Left lung (tissue), 10 donors: ENCODE results near the gene GPR25. TPM values are rescaled to one million over a fixed set of nuclear protein-coding genes. Genes with fewer than 3 reads are reported as not detected.

Source experiments
- ATAC-seq: fragments of 200-7000 bp; cut with Tn5 transposase; one replicate; pipeline ENCODE4 v1.9.1; 2020; ENCODE audit warnings: moderate library complexity
- DNase-seq, 4 donors: peaks; one replicate each; pipeline ENCODE4 v3.0.0-alpha.2; 2013 to 2020
- H3K27ac ChIP-seq, 2 donors: fragments of 200-600 bp; sonication (generic) in 1 of 2; one replicate each; pipeline versions ENCODE4 v1.5.0 to v1.8.0; 2020 to 2021
- H3K27me3 ChIP-seq, 2 donors: fragments of 200-600 bp; sonication (generic) in 1 of 2; one replicate each; pipeline versions ENCODE4 v1.5.0 to v1.8.0; 2020 to 2021
- H3K36me3 ChIP-seq, 2 donors: fragments of 200-600 bp; sonication (generic) in 1 of 2; one replicate each; pipeline versions ENCODE4 v1.5.0 to v1.8.0; 2020 to 2021
- H3K4me1 ChIP-seq, 2 donors: fragments of 200-600 bp; one replicate each; pipeline ENCODE4 v1.8.0; 2021
- H3K4me3 ChIP-seq, 2 donors: fragments of 200-600 bp; sonication (generic) in 1 of 2; one replicate each; pipeline versions ENCODE4 v1.5.0 to v1.8.0; 2020 to 2021; ENCODE audit warnings: mild to moderate bottlenecking in 1 of 2
- H3K9me3 ChIP-seq, 2 donors: fragments of 200-600 bp; sonication (generic) in 1 of 2; one replicate each; pipeline versions ENCODE4 v1.5.0 to v1.8.0; 2020 to 2021
- intact Hi-C, 2 donors: fragments of 100-400 bp; cut with DNase I; formaldehyde crosslinking; loops; one replicate each; pipeline versions ENCODE4 v1.11.2 to v1.14.2; 2022
- polyA plus RNA-seq, 6 donors: library from polyadenylated mRNA; unstranded; fragments of 120-200 nt; gene quantifications; one replicate each; pipeline ENCODE4 v1.2.1, GENCODE V29; 2013; ENCODE audit not compliant: insufficient read length in 6 of 6
- total RNA-seq, 2 donors: library from RNA; stranded (reverse); fragmentation: NEBNext Ultra II Directional; extraction: Animal tissue kit (Norgen Biotek cat#: 25700); gene quantifications; one replicate each; pipeline ENCODE4 v1.2.1, GENCODE V29; 2021
- TF ChIP-seq, protein P1 (sequence below), 2 donors: fragments of 200-600 bp; sonication (generic) in 1 of 2; IDR thresholded peaks; one replicate each; pipeline versions ENCODE4 v1.5.0 to v1.8.0; 2021; ENCODE audit warnings: antibody characterized with exemption in 2 of 2
- donor health status: DM: no; HTN: yes; CAD: no.
- donor health status: DM: no; HTN: no; CAD: no.

GPR25 gene
- total and polyA plus RNA-seq, 8 donors: 0.26 to 0.52 TPM; not detected in 6

GRCh38 chr1:200890818-200891773 lies 18.3 kb downstream of the GPR25 start:
- peaks cover 11 to 34% of the 10 kb centered on the region in 2 donors for H3K4me1 ChIP-seq
- DNase-seq (peak in 3 of 4 donors; percentile 68 to 91 (median 78)), ATAC-seq (peak; percentile 54)
- no peaks in the 10 kb centered on the region for H3K36me3 ChIP-seq
- TF ChIP-seq, protein P1, sequence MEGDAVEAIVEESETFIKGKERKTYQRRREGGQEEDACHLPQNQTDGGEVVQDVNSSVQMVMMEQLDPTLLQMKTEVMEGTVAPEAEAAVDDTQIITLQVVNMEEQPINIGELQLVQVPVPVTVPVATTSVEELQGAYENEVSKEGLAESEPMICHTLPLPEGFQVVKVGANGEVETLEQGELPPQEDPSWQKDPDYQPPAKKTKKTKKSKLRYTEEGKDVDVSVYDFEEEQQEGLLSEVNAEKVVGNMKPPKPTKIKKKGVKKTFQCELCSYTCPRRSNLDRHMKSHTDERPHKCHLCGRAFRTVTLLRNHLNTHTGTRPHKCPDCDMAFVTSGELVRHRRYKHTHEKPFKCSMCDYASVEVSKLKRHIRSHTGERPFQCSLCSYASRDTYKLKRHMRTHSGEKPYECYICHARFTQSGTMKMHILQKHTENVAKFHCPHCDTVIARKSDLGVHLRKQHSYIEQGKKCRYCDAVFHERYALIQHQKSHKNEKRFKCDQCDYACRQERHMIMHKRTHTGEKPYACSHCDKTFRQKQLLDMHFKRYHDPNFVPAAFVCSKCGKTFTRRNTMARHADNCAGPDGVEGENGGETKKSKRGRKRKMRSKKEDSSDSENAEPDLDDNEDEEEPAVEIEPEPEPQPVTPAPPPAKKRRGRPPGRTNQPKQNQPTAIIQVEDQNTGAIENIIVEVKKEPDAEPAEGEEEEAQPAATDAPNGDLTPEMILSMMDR (IDR thresholded peaks at IDR 0.05): peak; percentile 17 to 27
- H3K9me3 ChIP-seq: no peaks in the 10 kb centered on the region
- H3K27me3 ChIP-seq: peaks cover 0 to 35% of the 10 kb centered on the region in 2 donors
- intact Hi-C loops: no loop called here
- H3K4me3 ChIP-seq: peak overlapping the region; percentile 43 to 55
- no peak overlapping the region for H3K27ac ChIP-seq

- no peak for ATAC-seq
- peak overlapping the region; percentile 43 to 55 for H3K4me3 ChIP-seq
- TF ChIP-seq, protein P1 (IDR thresholded peaks at IDR 0.05): no peak
- intact Hi-C loops: no loop called here
- no peak for DNase-seq
- no peak overlapping the region for H3K27ac ChIP-seq
- no peaks in the 10 kb centered on the region for H3K36me3 ChIP-seq
- no peaks in the 10 kb centered on the region for H3K9me3 ChIP-seq
- peaks cover 11 to 34% of the 10 kb centered on the region in 2 donors for H3K4me1 ChIP-seq
- H3K27me3 ChIP-seq: peaks cover 0 to 35% of the 10 kb centered on the region in 2 donors
Measured at GRCh38 chr1:200891774-200892157, 19.0 kb downstream of the GPR25 start.

GRCh38 chr1:200892546-200892945 lies 19.8 kb downstream of the GPR25 start:
- DNase-seq: no peak
- H3K36me3 ChIP-seq: no peaks in the 10 kb centered on the region
- TF ChIP-seq, protein P1 (IDR thresholded peaks at IDR 0.05): no peak
- intact Hi-C loops: no loop called here
- H3K27me3 ChIP-seq: peaks cover 0 to 35% of the 10 kb centered on the region in 2 donors
- no peaks in the 10 kb centered on the region for H3K9me3 ChIP-seq
- H3K27ac ChIP-seq: no peak overlapping the region
- H3K4me1 ChIP-seq: peaks cover 11 to 34% of the 10 kb centered on the region in 2 donors
- H3K4me3 ChIP-seq: no peak overlapping the region
- ATAC-seq: no peak

DNA sequence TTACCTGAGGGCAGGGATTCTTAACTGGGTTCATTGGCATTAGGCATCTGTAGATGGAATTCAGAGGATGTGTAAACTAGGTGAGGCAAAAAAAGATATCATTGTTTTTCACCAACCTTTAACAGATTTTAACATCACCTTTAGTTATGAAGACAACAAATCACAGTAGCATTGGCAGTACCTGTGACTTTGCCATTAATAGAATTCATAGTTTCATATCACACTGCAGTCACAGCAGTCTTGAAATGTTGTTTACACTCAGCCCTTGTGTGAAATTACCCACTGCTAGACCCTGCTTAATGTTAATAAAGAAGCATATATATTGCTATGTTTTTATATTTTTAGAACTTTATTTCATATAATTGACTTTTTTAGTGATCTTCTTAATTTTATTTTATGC lies 20.2 kb downstream of the GPR25 start:
- Histone ChIP-seq H3K4me1 (peaks cover 11 to 30% of the 10 kb centered on the region in 2 donors), H3K27me3 (peaks cover 0 to 35% of the 10 kb centered on the region in 2 donors), H3K36me3 (no peaks in the 10 kb centered on the region), H3K27ac (no peak overlapping the region), H3K4me3 (no peak overlapping the region), H3K9me3 (no peaks in the 10 kb centered on the region)
- ATAC-seq (no peak), DNase-seq (no peak)
- intact Hi-C loops: no loop called here
- TF ChIP-seq, protein P1 (IDR thresholded peaks at IDR 0.05): no peak

- DNase-seq (peak in 1 of 4 donors; percentile 51), ATAC-seq (peak; percentile 7)
- H3K27ac ChIP-seq: no peak overlapping the region
- intact Hi-C loops: no loop called here
- H3K4me1 ChIP-seq: peaks cover 11 to 25% of the 10 kb centered on the region in 2 donors
- TF ChIP-seq, protein P1 (IDR thresholded peaks at IDR 0.05): no peak
- H3K9me3 ChIP-seq: no peaks in the 10 kb centered on the region
- H3K27me3 ChIP-seq: peaks cover 0 to 31% of the 10 kb centered on the region in 2 donors
- H3K36me3 ChIP-seq: no peaks in the 10 kb centered on the region
- H3K4me3 ChIP-seq: no peak overlapping the region
Measured at GRCh38 chr1:200893411-200893901, 20.7 kb downstream of the GPR25 start.
